Esophagus squamous epithelium (tissue), 5 donors: ENCODE data around the gene ANKRD65. TPM values are rescaled to one million over a fixed set of nuclear protein-coding genes. Genes with fewer than 3 reads are reported as not detected.

Source experiments
- DNase-seq: peaks from one replicate; lab custom pipeline; 2025; lab: John Stamatoyannopoulos, UW
- H3K27ac ChIP-seq, 4 donors: fragments of 200-600 bp; sonication (generic); one replicate each; pipeline ENCODE4 v1.5.1; 2016 to 2019; ENCODE audit warnings: mild to moderate bottlenecking in 1 of 4
- H3K27me3 ChIP-seq, 4 donors: fragments of 200-600 bp; sonication (generic); 1 replicate in 3 of 4; 2 replicates in 1 of 4; pipeline versions ENCODE4 v1.5.1 to v1.6.0; 2017 to 2021; ENCODE audit warnings: antibody characterized with exemption in 1 of 4
- H3K36me3 ChIP-seq, 3 donors: fragments of 200-600 bp; sonication (generic); one replicate each; pipeline ENCODE4 v1.5.1; 2016 to 2019
- H3K4me1 ChIP-seq, 3 donors: fragments of 200-600 bp; sonication (generic); one replicate each; pipeline ENCODE4 v1.5.1; 2017 to 2019
- H3K4me3 ChIP-seq, 4 donors: fragments of 200-600 bp; sonication (generic); 1 replicate in 3 of 4; 2 replicates in 1 of 4; pipeline ENCODE4 v1.5.1; 2016 to 2019; ENCODE audit warnings: mild to moderate bottlenecking in 2 of 4, moderate library complexity in 1 of 4
- H3K9me3 ChIP-seq, 3 donors: fragments of 200-600 bp; sonication (generic); one replicate each; pipeline ENCODE4 v1.5.1; 2016 to 2019
- CTCF ChIP-seq, 6 experiments: fragments of 450-650 bp in 4 of 6; fragments of 200-600 bp in 2 of 6; sonication (generic) in 2 of 6; IDR thresholded peaks; one replicate each; pipeline ENCODE4 v1.5.1; 2016 to 2019; ENCODE audit warnings: antibody characterized with exemption in 6 of 6, mild to moderate bottlenecking in 4 of 6, moderate library complexity in 4 of 6
- POLR2A ChIP-seq, 4 donors: fragments of 450-650 bp; IDR thresholded peaks; one replicate each; pipeline ENCODE4 v1.6.1; 2017; ENCODE audit warnings: antibody characterized with exemption in 4 of 4, mild to moderate bottlenecking in 4 of 4, moderate library complexity in 3 of 4
- WGBS, 2 donors: methylation state at CpG; one replicate each; pipeline ENCODE4 v1.1.5; 2018; 5-methylcytosine and 5-hydroxymethylcytosine counted together
- intact Hi-C: fragments of 100-400 bp; cut with DNase I; formaldehyde crosslinking; loops from one replicate; pipeline ENCODE4 v1.15.0; 2022
- total RNA-seq, 4 donors: library from RNA; depleted of rRNA; stranded (reverse); fragments of >200 nt; gene quantifications; one replicate each; pipeline ENCODE4 v1.1.0, GENCODE V29; 2016
- donor health status: DM: yes; HTN: yes; CAD: no.

Gene ANKRD65
- total RNA-seq, 4 donors from 2014 or later: 4.7 to 28.3 (median 14.4) TPM

- TF ChIP-seq POLR2A (IDR thresholded peaks at IDR 0.05): no peak
- TF ChIP-seq CTCF (IDR thresholded peaks at IDR 0.05): no peak
- H3K4me3 ChIP-seq: no peak overlapping the region
- no peak overlapping the region for H3K27ac ChIP-seq
- WGBS, 2 donors: 80% methylated on average over 1 of the region's 16 CpGs; no CpG with 5 or more reads in 1 of the 2 donors
- peaks cover 10 to 31% (median 18%) of the 10 kb centered on the region in 3 donors for H3K36me3 ChIP-seq
- H3K27me3 ChIP-seq: no peaks in the 10 kb centered on the region
- peaks cover 3 to 13% (median 9%) of the 10 kb centered on the region in 3 donors for H3K4me1 ChIP-seq
- H3K9me3 ChIP-seq: no peaks in the 10 kb centered on the region
- intact Hi-C loops: loop anchor here (10.0 kb wide), 1 partner anchor 134 kb away; the partner anchor contains the start of gene ATAD3A
- DNase-seq: no peak
These were observed 40.2 kb downstream of the ANKRD65 start for GRCh38 chr1:1380860-1381259.

- 91 to 94% methylated on average over 16 of the region's 16 CpGs for WGBS, 2 donors
- no peak for TF ChIP-seq POLR2A (IDR thresholded peaks at IDR 0.05)
- TF ChIP-seq CTCF (IDR thresholded peaks at IDR 0.05): no peak
- H3K27ac ChIP-seq: no peak overlapping the region
- H3K9me3 ChIP-seq: no peaks in the 10 kb centered on the region
- no peaks in the 10 kb centered on the region for H3K27me3 ChIP-seq
- H3K4me3 ChIP-seq: no peak overlapping the region
- H3K36me3 ChIP-seq: peaks cover 0 to 31% (median 9%) of the 10 kb centered on the region in 3 donors
- DNase-seq: no peak
- intact Hi-C loops: no loop called here
- peaks cover 20 to 38% (median 26%) of the 10 kb centered on the region in 3 donors for H3K4me1 ChIP-seq
These were observed 43.4 kb downstream of the ANKRD65 start for GRCh38 chr1:1377540-1378205.

- WGBS, 2 donors: 59 to 67% methylated on average over 4 to 6 of the region's 10 CpGs
- Histone ChIP-seq H3K27me3 (no peaks in the 10 kb centered on the region), H3K4me3 (peak overlapping the region in 1 of 4 donors; percentile 96), H3K27ac (peak overlapping the region; percentile 95 to 97 (median 97)), H3K36me3 (peaks cover 0 to 32% (median 7%) of the 10 kb centered on the region in 3 donors), H3K4me1 (peaks cover 25 to 48% (median 35%) of the 10 kb centered on the region in 3 donors), H3K9me3 (no peaks in the 10 kb centered on the region)
- intact Hi-C loops: no loop called here
- DNase-seq: no peak
- TF ChIP-seq CTCF (IDR thresholded peaks at IDR 0.05) (no peak), POLR2A (IDR thresholded peaks at IDR 0.05) (no peak)
These were observed 44.4 kb downstream of the ANKRD65 start for GRCh38 chr1:1376551-1377226.

GRCh38 chr1:1374929-1375662 lies 46.0 kb downstream of the ANKRD65 start, which contains the start of gene AURKAIP1:
Gene AURKAIP1 (minus strand): TSS chr1:1375207. CDS start chr1:1374756, 451 bp downstream.
- TF ChIP-seq POLR2A (IDR thresholded peaks at IDR 0.05) (peak in 3 of 4 donors; percentile 14 to 41 (median 31)), CTCF (IDR thresholded peaks at IDR 0.05) (peak in 4 of 6 experiments; percentile 33 to 57 (median 39))
- peak within 1 kb of the TSS; percentile 95 to 97 (median 97) for H3K27ac ChIP-seq
- peaks cover 0 to 20% (median 0%) of the 10 kb centered on the region in 3 donors for H3K36me3 ChIP-seq
- H3K27me3 ChIP-seq: no peaks in the 10 kb centered on the region
- WGBS, 2 donors: 0% methylated on average over 6 to 11 of the region's 85 CpGs
- H3K9me3 ChIP-seq: no peaks in the 10 kb centered on the region
- intact Hi-C loops: no loop called here
- H3K4me1 ChIP-seq: peaks cover 26 to 56% (median 38%) of the 10 kb centered on the region in 3 donors
- peak within 1 kb of the TSS; percentile 85 to 100 (median 96) for H3K4me3 ChIP-seq
- peak; percentile 91 for DNase-seq
